HG02981 (cell line): ENCODE measurements around the gene TSPYL2.

Source experiments
- ATAC-seq: cut with Tn5 transposase; IDR thresholded peaks from one replicate; pipeline ENCODE4 v1.9.1; 2021; ENCODE audit warnings: mild to moderate bottlenecking, moderate library complexity; ENCODE audit not compliant: unreplicated experiment

Gene TSPYL2

DNA sequence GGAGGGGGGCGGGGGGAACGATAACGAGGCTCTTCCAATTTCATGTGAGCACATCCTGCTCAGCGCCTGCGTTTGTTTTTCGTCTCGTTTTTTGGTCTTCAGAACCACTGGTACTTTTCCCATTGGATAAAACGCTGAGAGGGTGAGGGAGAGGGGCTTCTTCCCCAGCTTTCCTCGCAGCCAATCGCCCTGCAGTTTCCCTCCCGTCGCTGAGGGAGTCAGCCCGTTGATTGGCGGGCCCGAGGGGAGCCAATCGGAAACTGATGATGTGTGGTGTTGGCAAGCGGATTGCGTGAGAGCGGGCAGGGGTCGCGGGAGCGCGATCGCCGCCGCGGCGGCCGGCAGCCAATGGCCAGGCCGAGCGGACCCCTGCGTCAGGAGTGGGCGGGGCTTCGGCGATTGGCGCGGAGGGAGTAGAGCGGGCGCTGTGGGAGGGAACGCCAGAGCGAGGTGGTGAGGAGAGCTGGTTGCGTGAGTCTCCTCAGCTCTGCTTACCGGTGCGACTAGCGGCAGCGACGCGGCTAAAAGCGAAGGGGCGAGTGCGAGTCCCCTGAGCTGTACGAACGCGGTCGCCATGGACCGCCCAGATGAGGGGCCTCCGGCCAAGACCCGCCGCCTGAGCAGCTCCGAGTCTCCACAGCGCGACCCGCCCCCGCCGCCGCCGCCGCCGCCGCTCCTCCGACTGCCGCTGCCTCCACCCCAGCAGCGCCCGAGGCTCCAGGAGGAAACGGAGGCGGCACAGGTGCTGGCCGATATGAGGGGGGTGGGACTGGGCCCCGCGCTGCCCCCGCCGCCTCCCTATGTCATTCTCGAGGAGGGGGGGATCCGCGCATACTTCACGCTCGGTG, at the start of gene TSPYL2:
Gene TSPYL2, plus strand, starts transcription at position 443 of the 848 bp plus-strand sequence. Its CDS starts 132 bp downstream, at position 575.
- ATAC-seq = peak; percentile 93

- ATAC-seq = no peak
These were observed 46.0 kb upstream of the TSPYL2 start for GRCh38 chrX:53036149-53036548.

DNA sequence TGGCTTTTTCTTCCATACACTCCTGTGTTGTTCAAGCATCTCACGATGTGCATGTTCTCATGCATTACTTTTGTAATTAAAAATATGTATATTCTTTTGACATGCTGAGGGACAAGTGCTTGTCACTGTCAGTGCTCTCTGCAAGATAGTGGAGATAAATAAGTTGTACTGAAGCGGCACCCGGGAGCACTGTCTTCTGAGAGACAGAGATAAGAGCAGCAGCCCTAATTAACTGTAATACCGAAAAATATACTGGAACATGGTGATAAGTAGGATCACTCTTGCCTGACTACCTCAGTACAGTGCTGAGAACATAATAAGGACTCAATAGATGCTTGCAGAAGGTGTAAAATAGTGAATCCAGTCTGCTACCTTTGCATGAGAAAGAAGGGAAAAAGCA, 42.9 kb upstream of the TSPYL2 start:
- ATAC-seq = no peak

GRCh38 chrX:53044995-53045394, 37.2 kb upstream of the TSPYL2 start:
- no peak for ATAC-seq

DNA sequence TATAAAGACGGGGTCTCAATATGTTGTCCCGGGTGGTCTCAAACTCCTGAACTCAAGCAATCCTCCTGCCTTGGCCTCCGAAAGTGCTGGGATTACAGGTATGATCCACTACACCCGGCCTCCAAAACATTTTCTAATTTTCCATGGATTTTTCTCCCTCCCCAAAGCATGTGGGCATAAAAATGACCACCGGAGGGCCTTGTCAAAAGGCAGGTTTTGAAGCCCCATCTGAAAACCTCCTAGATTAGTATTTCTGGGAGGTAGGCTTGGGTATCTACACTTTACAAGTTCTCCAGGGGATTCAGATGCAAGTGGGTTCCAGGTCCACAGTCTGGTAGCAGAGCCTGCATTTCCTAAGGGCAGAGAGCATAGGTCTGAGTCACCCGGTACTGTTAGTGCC, 34.9 kb upstream of the TSPYL2 start:
- ATAC-seq = no peak

GRCh38 chrX:53048169-53049126, 33.7 kb upstream of the TSPYL2 start, which contains the start of gene GPR173:
TSS of gene GPR173 (plus strand) at chrX:53048789. CDS start at chrX:53076622, 27,833 bp downstream.
- no peak for ATAC-seq

- no peak for ATAC-seq
These were observed 33.0 kb upstream of the TSPYL2 start for GRCh38 chrX:53049127-53049517.

DNA sequence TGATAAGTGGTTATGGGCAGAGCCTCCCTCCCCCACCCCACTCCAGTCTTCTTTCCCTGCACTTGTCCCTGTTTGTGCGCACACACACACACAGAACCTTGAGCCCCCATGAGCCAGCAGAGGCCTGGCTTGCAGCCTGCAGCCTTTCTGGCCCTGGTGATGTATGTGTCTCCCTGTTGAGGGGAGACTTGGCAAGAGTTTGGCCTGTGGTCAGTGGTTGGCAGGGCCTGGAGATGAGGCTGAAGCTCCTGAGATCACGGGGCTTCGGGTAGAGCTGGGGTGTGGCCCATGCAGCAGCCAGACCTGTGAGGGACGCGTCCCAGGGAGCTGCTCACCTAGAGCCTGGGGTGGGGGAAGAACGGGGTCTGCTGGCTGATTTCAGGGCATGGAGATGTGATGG, 31.3 kb upstream of the TSPYL2 start:
- ATAC-seq = no peak

- no peak for ATAC-seq
These were observed 26.8 kb upstream of the TSPYL2 start for GRCh38 chrX:53055244-53055849.

DNA sequence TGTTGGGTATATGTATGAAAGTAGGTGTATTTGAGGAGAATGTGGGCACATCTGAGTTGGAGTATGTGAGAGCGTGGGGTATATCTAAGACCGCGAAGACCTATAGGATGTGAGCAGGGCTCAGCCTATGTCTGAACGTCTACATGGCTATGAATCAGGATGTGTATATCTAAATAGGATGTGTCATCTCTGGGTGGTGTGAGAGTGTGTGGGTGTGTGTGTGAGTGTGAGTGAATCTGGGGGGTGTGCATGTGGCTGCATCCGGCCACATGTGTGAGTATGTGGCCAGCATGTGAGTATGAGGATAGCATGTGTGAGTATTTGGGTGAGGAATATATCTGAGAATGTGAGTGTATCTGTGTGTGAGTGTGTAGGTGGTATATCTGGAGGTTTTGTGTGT, 25.9 kb upstream of the TSPYL2 start:
- ATAC-seq = no peak

- no peak for ATAC-seq
These were observed 17.1 kb upstream of the TSPYL2 start for GRCh38 chrX:53065104-53065503.

DNA sequence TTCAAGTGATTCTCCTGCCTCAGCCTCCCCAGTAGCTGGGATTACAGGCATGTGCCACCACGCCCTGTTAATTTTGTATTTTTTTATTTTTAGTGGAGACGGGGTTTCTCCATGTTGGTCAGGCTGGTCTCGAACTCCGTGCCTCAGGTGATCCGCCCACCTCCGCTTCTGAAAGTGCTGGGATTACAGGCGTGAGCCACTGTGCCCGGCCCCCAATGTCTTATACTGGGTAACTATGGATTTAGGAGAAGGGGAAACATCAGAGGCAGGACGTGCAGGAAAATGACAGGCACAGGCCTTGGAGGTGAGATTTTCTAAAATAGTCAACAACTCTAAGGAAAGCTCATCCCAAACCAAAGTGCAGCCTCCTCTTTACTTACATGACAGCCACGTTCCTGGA, 11.1 kb upstream of the TSPYL2 start:
- no peak for ATAC-seq

GRCh38 chrX:53071604-53072417, 10.4 kb upstream of the TSPYL2 start:
- ATAC-seq = peak; percentile 81

- ATAC-seq = no peak
These were observed 9.6 kb upstream of the TSPYL2 start for GRCh38 chrX:53072418-53073114.

DNA sequence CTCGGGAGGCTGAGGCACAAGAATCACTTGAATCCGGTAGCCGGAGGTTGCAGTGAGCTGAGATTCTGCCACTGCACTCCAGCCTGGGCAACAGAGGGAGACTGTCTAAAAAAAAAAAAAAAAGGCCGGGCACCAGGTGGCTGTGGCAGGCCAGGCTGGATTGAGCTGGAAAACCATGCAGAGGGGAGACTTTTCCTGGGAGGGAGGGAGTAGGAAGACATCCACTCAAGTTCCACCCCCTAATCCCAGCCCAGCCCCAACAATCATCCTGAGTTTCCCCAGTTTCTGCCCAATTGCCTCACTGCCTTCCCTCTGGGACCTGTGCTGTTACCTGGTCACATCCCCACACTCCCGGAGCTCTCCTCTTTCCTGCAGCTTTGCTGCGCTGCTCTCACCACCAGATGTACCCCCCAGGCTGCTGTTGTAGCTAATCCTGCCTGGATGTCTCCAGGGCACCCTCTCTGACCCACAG, 9.0 kb upstream of the TSPYL2 start:
- ATAC-seq = no peak

DNA sequence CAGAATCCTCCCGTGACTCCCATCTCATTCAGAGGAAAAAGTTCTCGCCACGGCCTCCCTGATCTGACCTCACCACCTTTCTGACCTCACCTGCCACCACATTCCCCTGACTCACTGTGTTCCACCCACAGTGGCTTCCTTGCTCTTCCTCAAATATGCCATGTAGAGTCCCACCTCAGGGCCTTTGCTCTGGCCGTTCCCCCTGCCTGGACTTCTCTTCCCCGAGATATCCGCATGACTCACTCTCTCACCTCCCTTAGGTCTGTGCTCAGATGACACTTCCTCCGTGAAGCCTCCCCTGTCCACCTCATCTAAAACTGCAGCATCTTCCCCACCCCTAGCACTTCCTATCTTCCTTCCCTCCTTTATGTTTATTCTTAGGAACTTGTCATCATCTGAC, 7.2 kb upstream of the TSPYL2 start:
- no peak for ATAC-seq

GRCh38 chrX:53076671-53077070, 5.5 kb upstream of the TSPYL2 start:
- ATAC-seq = no peak

DNA sequence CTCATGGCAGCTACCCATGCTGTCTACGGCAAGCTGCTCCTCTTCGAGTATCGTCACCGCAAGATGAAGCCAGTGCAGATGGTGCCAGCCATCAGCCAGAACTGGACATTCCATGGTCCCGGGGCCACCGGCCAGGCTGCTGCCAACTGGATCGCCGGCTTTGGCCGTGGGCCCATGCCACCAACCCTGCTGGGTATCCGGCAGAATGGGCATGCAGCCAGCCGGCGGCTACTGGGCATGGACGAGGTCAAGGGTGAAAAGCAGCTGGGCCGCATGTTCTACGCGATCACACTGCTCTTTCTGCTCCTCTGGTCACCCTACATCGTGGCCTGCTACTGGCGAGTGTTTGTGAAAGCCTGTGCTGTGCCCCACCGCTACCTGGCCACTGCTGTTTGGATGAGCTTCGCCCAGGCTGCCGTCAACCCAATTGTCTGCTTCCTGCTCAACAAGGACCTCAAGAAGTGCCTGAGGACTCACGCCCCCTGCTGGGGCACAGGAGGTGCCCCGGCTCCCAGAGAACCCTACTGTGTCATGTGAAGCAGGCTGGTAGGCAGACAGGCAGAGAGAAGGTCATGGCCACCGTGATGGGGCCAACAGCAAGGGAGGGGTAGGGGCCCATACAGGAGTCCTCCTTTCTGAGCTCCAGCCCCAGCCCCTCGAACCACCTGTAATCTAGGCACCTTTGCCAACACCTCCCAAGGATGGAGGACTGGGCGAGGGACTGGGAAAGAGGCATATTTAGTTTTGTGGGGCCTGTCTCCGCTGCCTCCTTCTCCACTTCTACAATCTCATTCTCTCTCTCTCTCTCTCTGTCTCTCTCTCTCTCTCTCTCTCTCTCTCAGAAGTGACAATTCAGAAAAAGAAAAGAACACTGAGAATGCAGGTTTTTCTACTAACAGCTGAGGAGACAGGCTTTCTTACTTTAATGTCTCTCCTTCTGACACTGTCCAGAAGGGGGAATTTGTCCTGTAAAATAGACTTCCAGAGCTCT, 4.7 kb upstream of the TSPYL2 start:
- no peak for ATAC-seq
